MCF 10A (cell line): ENCODE measurements around the gene FAT1. TPM values are rescaled to one million over a fixed set of nuclear protein-coding genes. Genes with fewer than 3 reads are reported as not detected.

Source experiments
- BruUV-seq: library from RNA; stranded (reverse); fragments of 400-500 nt; replicated peaks from 2 replicates; lab custom pipeline; 2021; lab: Mats Ljungman, UMichigan
- CTCF ChIA-PET: fragments of 300-600 bp; sonication (Branson Sonifier 250); formaldehyde crosslinking; extraction: SDS; loops from one replicate; lab custom pipeline; 2021; ENCODE audit warnings: antibody characterized with exemption, inconsistent platforms; lab: Yijun Ruan, JAX
- POLR2A ChIA-PET: fragments of 300-600, 350-650 bp; sonication (Branson Sonifier 250); formaldehyde crosslinking; extraction: SDS; loops from one replicate; lab custom pipeline; 2020; ENCODE audit warnings: antibody characterized with exemption, inconsistent platforms; lab: Yijun Ruan, JAX
- DNase-seq: peaks from one replicate; pipeline ENCODE4 v3.0.0-alpha.2; 2018; ENCODE audit not compliant: unreplicated experiment
- H3K27ac Mint-ChIP-seq: one replicate; pipeline ENCODE4 v1.8.0; 2022; ENCODE audit warnings: mild to moderate bottlenecking, low read depth, mixed read lengths; ENCODE audit not compliant: unreplicated experiment
- H3K27me3 Mint-ChIP-seq: one replicate; pipeline ENCODE4 v1.8.0; 2022; ENCODE audit warnings: mixed read lengths; ENCODE audit not compliant: insufficient read depth, unreplicated experiment
- H3K36me3 Mint-ChIP-seq: one replicate; pipeline ENCODE4 v1.8.0; 2022; ENCODE audit warnings: mild to moderate bottlenecking, moderate library complexity, mixed read lengths; ENCODE audit not compliant: insufficient read depth, unreplicated experiment
- H3K4me1 Mint-ChIP-seq: one replicate; pipeline ENCODE4 v1.8.0; 2022; ENCODE audit warnings: mixed read lengths; ENCODE audit not compliant: insufficient read depth, unreplicated experiment
- H3K4me3 Mint-ChIP-seq: one replicate; pipeline ENCODE4 v1.8.0; 2022; ENCODE audit warnings: mild to moderate bottlenecking, moderate library complexity, mixed read lengths; ENCODE audit not compliant: unreplicated experiment
- H3K9me3 Mint-ChIP-seq: one replicate; pipeline ENCODE4 v1.8.0; 2022; ENCODE audit warnings: mixed read lengths; ENCODE audit not compliant: unreplicated experiment
- intact Hi-C: fragments of 100-400 bp; cut with micrococcal nuclease; formaldehyde crosslinking; loops from 2 replicates; pipeline ENCODE4 v1.14.1; 2022
- total RNA-seq: library from RNA; stranded (reverse); gene quantifications from 2 replicates; pipeline ENCODE4 v1.2.3, GENCODE V29; 2022
- TF ChIP-seq, protein P1 (sequence below): fragments of 200-600 bp; IDR thresholded peaks from one replicate; pipeline ENCODE4 v1.8.0; 2022; ENCODE audit warnings: antibody characterized with exemption, mild to moderate bottlenecking; ENCODE audit not compliant: unreplicated experiment

The FAT1 gene
- total RNA-seq, 1 experiment from 2014 or later = 165 TPM

DNA sequence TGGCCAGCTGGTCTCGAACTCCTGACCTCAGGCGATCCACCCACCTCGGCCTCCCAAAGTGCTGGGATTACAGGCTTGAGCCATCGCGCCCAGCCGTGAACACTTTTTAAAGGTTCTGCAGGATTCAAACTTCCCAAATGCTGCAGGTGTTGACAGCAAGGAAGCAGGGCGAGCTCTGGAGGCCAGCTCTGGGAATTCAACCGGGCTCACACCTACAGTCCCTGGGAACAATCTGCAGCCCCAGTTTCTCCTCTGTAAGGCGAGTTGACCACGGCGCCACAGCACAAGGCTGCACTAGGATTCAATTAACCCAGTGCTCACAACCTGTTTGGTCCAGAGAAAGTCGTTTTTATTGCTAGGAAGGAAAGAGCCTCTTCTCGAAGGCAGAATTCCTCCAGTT is 169.9 kb downstream of the FAT1 start:
- Mint-ChIP-seq H3K4me3 (no peak overlapping the region), H3K4me1 (peaks cover 7% of the 10 kb centered on the region), H3K27me3 (peaks cover 12% of the 10 kb centered on the region), H3K9me3 (no peaks in the 10 kb centered on the region), H3K27ac (no peak overlapping the region), H3K36me3 (no peaks in the 10 kb centered on the region)
- no TSS peak for BruUV-seq
- no peak for DNase-seq
- POLR2A ChIA-PET = no interaction called here
- CTCF ChIA-PET = interaction anchor here (0.5 to 1.3 kb wide), 4 partner anchors 16 to 296 kb away, joined by 3 read pairs; no protein-coding TSS in a partner anchor
- TF ChIP-seq, protein P1, sequence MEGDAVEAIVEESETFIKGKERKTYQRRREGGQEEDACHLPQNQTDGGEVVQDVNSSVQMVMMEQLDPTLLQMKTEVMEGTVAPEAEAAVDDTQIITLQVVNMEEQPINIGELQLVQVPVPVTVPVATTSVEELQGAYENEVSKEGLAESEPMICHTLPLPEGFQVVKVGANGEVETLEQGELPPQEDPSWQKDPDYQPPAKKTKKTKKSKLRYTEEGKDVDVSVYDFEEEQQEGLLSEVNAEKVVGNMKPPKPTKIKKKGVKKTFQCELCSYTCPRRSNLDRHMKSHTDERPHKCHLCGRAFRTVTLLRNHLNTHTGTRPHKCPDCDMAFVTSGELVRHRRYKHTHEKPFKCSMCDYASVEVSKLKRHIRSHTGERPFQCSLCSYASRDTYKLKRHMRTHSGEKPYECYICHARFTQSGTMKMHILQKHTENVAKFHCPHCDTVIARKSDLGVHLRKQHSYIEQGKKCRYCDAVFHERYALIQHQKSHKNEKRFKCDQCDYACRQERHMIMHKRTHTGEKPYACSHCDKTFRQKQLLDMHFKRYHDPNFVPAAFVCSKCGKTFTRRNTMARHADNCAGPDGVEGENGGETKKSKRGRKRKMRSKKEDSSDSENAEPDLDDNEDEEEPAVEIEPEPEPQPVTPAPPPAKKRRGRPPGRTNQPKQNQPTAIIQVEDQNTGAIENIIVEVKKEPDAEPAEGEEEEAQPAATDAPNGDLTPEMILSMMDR = no peak
- intact Hi-C loops = loop anchor here (1.0 kb wide), 1 partner anchor 80 kb away; no protein-coding TSS in a partner anchor

DNA sequence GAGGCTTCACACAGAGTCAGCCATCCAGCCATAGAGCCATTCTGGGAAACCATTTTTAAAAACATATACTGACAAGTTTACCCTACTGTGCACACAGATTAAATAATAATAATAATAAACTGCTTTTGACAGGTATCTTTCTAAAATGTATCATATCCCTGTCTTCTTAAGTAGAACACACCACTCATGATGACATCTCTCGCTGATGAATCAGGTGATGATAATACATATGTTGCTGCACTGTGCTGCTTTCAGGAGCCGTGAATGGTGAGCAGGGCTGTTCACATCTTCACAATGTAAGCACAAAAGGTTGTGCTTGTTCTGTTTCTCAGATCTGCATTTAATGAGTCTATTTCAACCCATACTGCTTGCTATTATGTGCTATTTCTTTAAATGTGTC is 171.8 kb downstream of the FAT1 start:
- peaks cover 7% of the 10 kb centered on the region for H3K4me1 Mint-ChIP-seq
- peaks cover 6% of the 10 kb centered on the region for H3K36me3 Mint-ChIP-seq
- H3K27me3 Mint-ChIP-seq = peaks cover 12% of the 10 kb centered on the region
- CTCF ChIA-PET = no interaction called here
- H3K27ac Mint-ChIP-seq = no peak overlapping the region
- no peak overlapping the region for H3K4me3 Mint-ChIP-seq
- BruUV-seq = no TSS peak
- POLR2A ChIA-PET = no interaction called here
- TF ChIP-seq, protein P1 = no peak
- H3K9me3 Mint-ChIP-seq = peaks cover 10% of the 10 kb centered on the region
- intact Hi-C loops = no loop called here
- no peak for DNase-seq

DNA sequence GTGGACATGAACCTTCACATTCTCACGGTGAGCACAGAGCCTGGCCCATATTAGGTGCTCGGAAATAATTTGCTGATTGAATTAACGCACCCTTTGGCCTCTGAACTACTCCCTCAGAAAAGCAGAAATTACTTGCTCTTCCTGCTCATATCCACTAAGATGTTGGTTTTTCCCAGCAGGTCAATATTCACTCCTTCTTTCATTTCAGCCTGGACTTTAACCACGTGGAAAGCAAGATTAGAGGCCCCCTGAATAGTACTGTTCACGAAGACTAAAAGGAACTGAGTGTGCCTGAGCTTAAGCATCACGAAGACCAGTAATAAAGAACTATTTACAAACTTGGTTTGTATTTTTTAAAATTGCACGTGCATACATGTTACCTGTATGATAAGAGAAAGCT is 178.2 kb downstream of the FAT1 start:
- H3K27ac Mint-ChIP-seq = no peak overlapping the region
- no peak overlapping the region for H3K4me3 Mint-ChIP-seq
- H3K27me3 Mint-ChIP-seq = peaks cover 3% of the 10 kb centered on the region
- no TSS peak for BruUV-seq
- ChIA-PET POLR2A (interaction anchor here (0.6 kb wide), 1 partner anchor 58 kb away, joined by 4 read pairs; no protein-coding TSS in a partner anchor), CTCF (no interaction called here)
- TF ChIP-seq, protein P1 = no peak
- peaks cover 26% of the 10 kb centered on the region for H3K9me3 Mint-ChIP-seq
- peaks cover 6% of the 10 kb centered on the region for H3K36me3 Mint-ChIP-seq
- no peak for DNase-seq
- peaks cover 6% of the 10 kb centered on the region for H3K4me1 Mint-ChIP-seq
- intact Hi-C loops = no loop called here

DNA sequence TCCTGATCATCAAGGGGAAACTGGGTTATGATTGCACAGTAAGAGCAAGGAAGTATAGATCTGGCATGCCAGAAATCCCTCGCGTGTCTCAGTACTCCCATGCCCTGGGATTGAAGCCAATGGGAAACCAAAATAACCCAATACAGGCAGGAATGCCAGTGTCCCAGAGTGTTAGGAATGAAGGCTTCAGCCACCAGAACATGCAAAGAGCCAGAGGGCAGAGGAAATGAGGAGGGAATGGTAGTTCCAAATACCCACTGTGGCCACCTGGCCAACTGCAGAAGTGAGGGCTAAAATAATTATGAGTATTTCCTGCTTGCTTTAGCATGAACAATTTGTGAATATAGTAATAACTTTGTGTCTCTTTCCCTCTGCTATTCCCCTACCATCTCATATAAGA is 180.4 kb downstream of the FAT1 start:
- Mint-ChIP-seq H3K36me3 (peaks cover 6% of the 10 kb centered on the region), H3K9me3 (peaks cover 33% of the 10 kb centered on the region), H3K4me1 (peaks cover 6% of the 10 kb centered on the region), H3K4me3 (no peak overlapping the region), H3K27ac (no peak overlapping the region), H3K27me3 (no peaks in the 10 kb centered on the region)
- no peak for DNase-seq
- TF ChIP-seq, protein P1 = no peak
- BruUV-seq = no TSS peak
- ChIA-PET POLR2A (no interaction called here), CTCF (no interaction called here)
- intact Hi-C loops = no loop called here
